Body of pancreas (tissue), 4 donors: ENCODE measurements around the gene CFAP61. TPM values are rescaled to one million over a fixed set of nuclear protein-coding genes. Genes with fewer than 3 reads are reported as not detected.

ENCODE experiments used
- ATAC-seq: fragments of 150-250 bp; one replicate; pipeline ENCODE4 v1.9.1; 2016
- DNase-seq, 4 donors: peaks; one replicate each; pipeline ENCODE4 v3.0.0-alpha.2; 2019
- H3K27ac ChIP-seq, 4 donors: fragments of 200-600 bp; sonication (generic); 1 replicate in 3 of 4; 2 replicates in 1 of 4; pipeline versions ENCODE4 v1.5.1 to v1.6.1; 2016 to 2019; ENCODE audit warnings: mild to moderate bottlenecking in 1 of 4, mixed read lengths in 1 of 4, moderate library complexity in 1 of 4
- H3K27me3 ChIP-seq, 2 donors: fragments of 200-600 bp; sonication (generic); one replicate each; pipeline ENCODE4 v1.6.0; 2016; ENCODE audit warnings: mild to moderate bottlenecking in 1 of 2
- H3K36me3 ChIP-seq, 2 donors: fragments of 200-600 bp; sonication (generic); replicated peaks in 1 of 2; 2 replicates each; pipeline ENCODE4 v1.5.1; 2016; ENCODE audit warnings: low read depth in 2 of 2; ENCODE audit not compliant: insufficient read depth in 1 of 2
- H3K4me1 ChIP-seq: fragments of 200-600 bp; sonication (generic); one replicate; pipeline ENCODE4 v1.6.0; 2016
- H3K4me3 ChIP-seq, 2 donors: fragments of 200-600 bp; sonication (generic); 1 replicate in 1 of 2; 2 replicates in 1 of 2; pipeline ENCODE4 v1.5.1; 2016 to 2019
- H3K9me3 ChIP-seq, 3 donors: fragments of 200-600 bp; sonication (generic); 1 replicate in 2 of 3; 2 replicates in 1 of 3; pipeline ENCODE4 v1.5.1; 2016
- CTCF ChIP-seq, 7 experiments: fragments of 450-650 bp in 4 of 7; fragments of 200-600 bp in 3 of 7; sonication (generic) in 3 of 7; IDR thresholded peaks; one replicate each; pipeline ENCODE4 v1.5.1; 2016 to 2019; ENCODE audit warnings: antibody characterized with exemption in 7 of 7
- POLR2A ChIP-seq, 3 donors: fragments of 450-650 bp; IDR thresholded peaks; one replicate each; pipeline ENCODE4 v1.6.1; 2016; ENCODE audit warnings: antibody characterized with exemption in 3 of 3, mild to moderate bottlenecking in 2 of 3
- WGBS, 2 donors: methylation state at CpG; one replicate each; pipeline ENCODE4 v1.1.5; 2017; 5-methylcytosine and 5-hydroxymethylcytosine counted together
- intact Hi-C: fragments of 100-400 bp; cut with DNase I; formaldehyde crosslinking; loops from one replicate; pipeline ENCODE4 v1.15.1; 2023
- total RNA-seq, 2 donors: library from RNA; depleted of rRNA; stranded (reverse); fragments of >200 nt; gene quantifications; one replicate each; pipeline ENCODE4 v1.1.0, GENCODE V29; 2016

The CFAP61 gene
- total RNA-seq, 2 donors from 2014 or later: 0.52 TPM; not detected in 1

GRCh38 chr20:20206788-20207187 is 154.5 kb downstream of the CFAP61 start:
- ATAC-seq: no peak
- Histone ChIP-seq H3K4me3 (no peak overlapping the region), H3K27me3 (no peaks in the 10 kb centered on the region), H3K9me3 (no peaks in the 10 kb centered on the region), H3K27ac (no peak overlapping the region), H3K36me3 (no peaks in the 10 kb centered on the region), H3K4me1 (no peaks in the 10 kb centered on the region)
- TF ChIP-seq CTCF (IDR thresholded peaks at IDR 0.05) (no peak), POLR2A (IDR thresholded peaks at IDR 0.05) (no peak)
- intact Hi-C loops: no loop called here
- WGBS, 2 donors: 0 to 15% methylated on average over 1 of the region's 1 CpG
- no peak for DNase-seq

GRCh38 chr20:20207291-20207690 is 155.0 kb downstream of the CFAP61 start:
- WGBS, 2 donors: 18 to 21% methylated on average over 6 of the region's 6 CpGs
- TF ChIP-seq POLR2A (IDR thresholded peaks at IDR 0.05) (no peak), CTCF (IDR thresholded peaks at IDR 0.05) (no peak)
- intact Hi-C loops: no loop called here
- H3K36me3 ChIP-seq: no peaks in the 10 kb centered on the region
- no peaks in the 10 kb centered on the region for H3K4me1 ChIP-seq
- ATAC-seq (no peak), DNase-seq (no peak)
- no peaks in the 10 kb centered on the region for H3K9me3 ChIP-seq
- no peak overlapping the region for H3K4me3 ChIP-seq
- no peaks in the 10 kb centered on the region for H3K27me3 ChIP-seq
- H3K27ac ChIP-seq: no peak overlapping the region

GRCh38 chr20:20207872-20208271 is 155.5 kb downstream of the CFAP61 start:
- no peaks in the 10 kb centered on the region for H3K36me3 ChIP-seq
- ATAC-seq: no peak
- H3K27ac ChIP-seq: no peak overlapping the region
- H3K4me3 ChIP-seq: no peak overlapping the region
- intact Hi-C loops: no loop called here
- DNase-seq: no peak
- no peaks in the 10 kb centered on the region for H3K27me3 ChIP-seq
- no peaks in the 10 kb centered on the region for H3K9me3 ChIP-seq
- 77 to 83% methylated on average over 7 of the region's 7 CpGs for WGBS, 2 donors
- TF ChIP-seq POLR2A (IDR thresholded peaks at IDR 0.05) (no peak), CTCF (IDR thresholded peaks at IDR 0.05) (no peak)
- H3K4me1 ChIP-seq: no peaks in the 10 kb centered on the region

GRCh38 chr20:20209684-20210083 is 157.4 kb downstream of the CFAP61 start:
- no peaks in the 10 kb centered on the region for H3K9me3 ChIP-seq
- H3K27me3 ChIP-seq: no peaks in the 10 kb centered on the region
- H3K4me1 ChIP-seq: no peaks in the 10 kb centered on the region
- H3K36me3 ChIP-seq: no peaks in the 10 kb centered on the region
- intact Hi-C loops: no loop called here
- H3K4me3 ChIP-seq: no peak overlapping the region
- no peak overlapping the region for H3K27ac ChIP-seq
- DNase-seq (no peak), ATAC-seq (no peak)
- WGBS, 2 donors: 77 to 82% methylated on average over 5 of the region's 5 CpGs
- no peak for TF ChIP-seq CTCF (IDR thresholded peaks at IDR 0.05)
- TF ChIP-seq POLR2A (IDR thresholded peaks at IDR 0.05): no peak

GRCh38 chr20:20210327-20210726 is 158.0 kb downstream of the CFAP61 start:
- 70 to 71% methylated on average over 5 of the region's 5 CpGs for WGBS, 2 donors
- TF ChIP-seq CTCF (IDR thresholded peaks at IDR 0.05): no peak
- no peak for TF ChIP-seq POLR2A (IDR thresholded peaks at IDR 0.05)
- intact Hi-C loops: no loop called here
- DNase-seq (no peak), ATAC-seq (no peak)
- no peaks in the 10 kb centered on the region for H3K9me3 ChIP-seq
- no peak overlapping the region for H3K27ac ChIP-seq
- no peaks in the 10 kb centered on the region for H3K4me1 ChIP-seq
- H3K27me3 ChIP-seq: no peaks in the 10 kb centered on the region
- H3K4me3 ChIP-seq: no peak overlapping the region
- H3K36me3 ChIP-seq: no peaks in the 10 kb centered on the region
